Activated naive CD4-positive, alpha-beta T cell treated with anti-CD3 and anti-CD28 coated beads, Interleukin-2, amount 50 U/mL, for 72 hours (primary cell): ENCODE data around the gene TSPO2. TPM values are rescaled to one million over a fixed set of nuclear protein-coding genes. Genes with fewer than 3 reads are reported as not detected.
A peak's percentile ranks its signal among the peaks of the same experiment; 100 is the strongest.

Source experiments
- ATAC-seq, 2 donors: fragments of 150-1000 bp; cut with Tn5 transposase; 2 replicates each; pipeline ENCODE4 v1.10.0; 2021; ENCODE audit warnings: mild to moderate bottlenecking in 2 of 2, moderate library complexity in 2 of 2
- DNase-seq, 2 donors: peaks; one replicate each; pipeline ENCODE4 v3.0.0; 2021 to 2022; ENCODE audit warnings: low spot score in 2 of 2
- H3K27ac Mint-ChIP-seq, 2 donors: one replicate each; pipeline ENCODE4 v1.8.0; 2022; ENCODE audit warnings: mild to moderate bottlenecking in 2 of 2, mixed read lengths in 2 of 2
- H3K36me3 Mint-ChIP-seq, 2 donors: one replicate each; pipeline ENCODE4 v1.8.0; 2022; ENCODE audit warnings: mixed read lengths in 2 of 2
- H3K9me3 Mint-ChIP-seq, 2 donors: one replicate each; pipeline ENCODE4 v1.8.0; 2022; ENCODE audit warnings: mixed read lengths in 2 of 2
- total RNA-seq, 2 donors: library from RNA; stranded (reverse); gene quantifications; one replicate each; pipeline ENCODE4 v1.2.3, GENCODE V29; 2022

TSPO2 gene
- total RNA-seq, 2 donors from 2014 or later = not detected

DNA sequence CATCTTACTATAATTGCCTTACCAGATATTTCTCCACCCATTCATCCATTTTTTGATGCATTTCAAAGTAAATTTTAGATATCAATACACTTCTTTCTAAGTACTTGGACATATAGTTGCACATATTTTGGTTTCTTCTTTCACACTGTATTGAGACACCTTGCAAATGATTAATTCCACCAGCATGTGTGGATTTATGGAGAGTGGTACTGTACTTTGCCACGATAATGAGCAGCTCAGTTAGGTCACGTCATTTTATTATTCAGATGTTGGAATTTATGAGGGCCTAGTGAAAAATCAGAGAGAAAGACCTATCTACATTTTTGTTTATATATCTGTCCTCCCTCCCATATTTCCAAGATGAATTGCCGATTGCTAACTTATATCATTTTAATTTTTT is 35.8 kb downstream of the TSPO2 start:
- DNase-seq (no peak), ATAC-seq (no peak)
- Mint-ChIP-seq H3K36me3 (peaks cover 36 to 47% of the 10 kb centered on the region in 2 donors), H3K27ac (no peak overlapping the region), H3K9me3 (no peaks in the 10 kb centered on the region)

DNA sequence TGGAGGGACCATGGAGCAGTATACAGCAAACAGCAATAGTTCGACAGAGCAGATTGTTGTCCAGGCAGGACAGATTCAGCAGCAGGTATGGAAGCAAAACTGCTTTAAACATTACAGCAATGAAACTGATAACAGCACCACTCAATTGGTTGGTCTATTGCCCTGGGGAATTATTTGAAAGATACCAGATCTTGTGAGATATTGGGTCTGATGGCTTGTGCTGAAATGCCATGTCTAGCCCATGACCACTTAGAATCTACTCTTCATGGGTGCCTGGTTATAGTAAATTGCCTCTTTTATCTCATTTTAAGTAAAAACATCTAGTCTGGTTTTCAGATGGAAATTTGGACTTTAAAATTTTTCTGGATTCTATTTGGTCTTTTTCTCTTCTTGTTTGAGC is 36.8 kb downstream of the TSPO2 start:
- no peak for DNase-seq
- Mint-ChIP-seq H3K27ac (peak overlapping the region in 1 of 2 donors; percentile 79), H3K36me3 (peaks cover 38 to 41% of the 10 kb centered on the region in 2 donors), H3K9me3 (no peaks in the 10 kb centered on the region)
- no peak for ATAC-seq

DNA sequence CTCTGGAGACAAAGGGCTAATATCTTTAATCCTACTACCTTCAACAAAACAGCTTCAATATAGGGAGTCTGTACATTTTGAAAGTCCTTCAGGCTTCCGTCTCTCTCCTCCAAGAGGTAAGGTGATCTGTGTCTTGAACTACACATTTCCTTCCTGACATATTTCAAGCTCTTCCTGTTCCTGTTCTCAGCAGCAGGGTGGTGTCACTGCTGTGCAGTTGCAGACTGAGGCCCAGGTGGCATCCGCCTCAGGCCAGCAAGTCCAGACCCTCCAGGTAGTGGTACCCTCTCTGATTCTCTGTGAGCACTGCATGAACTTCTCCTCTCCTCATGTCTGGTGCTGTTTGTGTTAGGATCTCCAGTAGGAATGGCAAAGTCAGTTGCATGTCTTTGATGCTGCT is 38.4 kb downstream of the TSPO2 start:
- peaks cover 30 to 32% of the 10 kb centered on the region in 2 donors for H3K36me3 Mint-ChIP-seq
- no peak for DNase-seq
- H3K27ac Mint-ChIP-seq = peak overlapping the region; percentile 79 to 87
- H3K9me3 Mint-ChIP-seq = no peaks in the 10 kb centered on the region
- ATAC-seq = peak; percentile 34 to 54

DNA sequence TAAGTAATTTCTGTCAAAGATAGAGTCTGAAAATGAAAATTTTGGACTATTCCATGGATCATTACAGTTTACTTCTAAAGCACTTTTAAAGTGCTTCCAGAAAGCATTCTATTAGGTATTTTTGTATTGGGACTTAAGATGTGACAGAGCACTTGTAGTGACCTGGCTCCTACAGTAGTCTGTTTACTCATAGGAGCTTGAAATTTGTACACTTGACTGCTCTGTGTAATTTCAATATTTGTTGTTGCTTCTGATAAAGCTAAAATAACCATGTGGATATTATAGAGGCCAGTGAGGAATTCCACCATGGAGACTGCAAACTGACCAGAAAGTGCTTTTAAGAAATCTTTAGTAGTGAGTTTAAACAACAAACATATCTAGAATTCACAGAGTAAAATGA is 40.8 kb downstream of the TSPO2 start:
- no peaks in the 10 kb centered on the region for H3K9me3 Mint-ChIP-seq
- H3K27ac Mint-ChIP-seq = no peak overlapping the region
- no peak for DNase-seq
- ATAC-seq = no peak
- H3K36me3 Mint-ChIP-seq = peaks cover 30 to 49% of the 10 kb centered on the region in 2 donors

DNA sequence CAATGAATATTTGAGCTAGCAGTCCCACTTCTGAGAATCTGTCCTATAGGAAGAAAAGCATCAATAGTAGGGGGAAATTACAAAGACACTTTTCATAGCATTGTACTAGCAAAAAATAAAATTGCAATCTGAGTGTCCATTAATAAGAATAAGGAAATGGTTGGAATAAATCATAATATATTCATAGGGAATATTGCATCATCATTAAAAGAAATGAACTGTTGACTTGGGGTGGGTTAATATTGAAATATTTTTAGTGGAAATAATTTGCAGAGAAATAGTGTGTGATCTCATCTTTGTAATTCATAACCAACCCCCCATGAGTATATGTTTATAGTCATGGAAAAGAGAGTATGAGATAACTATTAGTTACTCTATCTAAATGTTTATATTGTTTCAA is 42.9 kb downstream of the TSPO2 start:
- H3K9me3 Mint-ChIP-seq = no peaks in the 10 kb centered on the region
- peaks cover 15 to 36% of the 10 kb centered on the region in 2 donors for H3K36me3 Mint-ChIP-seq
- ATAC-seq (no peak), DNase-seq (no peak)
- H3K27ac Mint-ChIP-seq = no peak overlapping the region

DNA sequence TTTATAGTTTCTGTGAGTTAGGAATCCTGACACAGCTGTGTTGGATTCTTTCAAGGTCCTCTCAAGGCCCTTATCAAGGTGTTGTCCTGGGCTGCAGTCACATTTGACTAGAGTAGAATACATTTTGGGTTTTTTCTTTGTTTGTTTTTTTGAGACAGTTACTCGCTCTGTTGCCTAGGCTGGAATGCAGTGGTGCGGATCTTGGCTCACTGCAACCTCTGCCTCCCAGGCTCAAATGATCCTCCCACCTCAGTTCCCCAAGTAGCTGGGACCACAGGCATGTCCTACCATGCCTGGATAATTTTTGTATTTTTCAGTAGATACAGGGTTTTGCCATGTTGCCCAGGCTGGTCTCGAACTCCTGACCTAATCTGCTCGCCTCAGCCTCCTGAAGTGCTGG is 46.2 kb downstream of the TSPO2 start:
- peaks cover 15 to 23% of the 10 kb centered on the region in 2 donors for H3K36me3 Mint-ChIP-seq
- ATAC-seq (no peak), DNase-seq (no peak)
- H3K9me3 Mint-ChIP-seq = no peaks in the 10 kb centered on the region
- no peak overlapping the region for H3K27ac Mint-ChIP-seq

DNA sequence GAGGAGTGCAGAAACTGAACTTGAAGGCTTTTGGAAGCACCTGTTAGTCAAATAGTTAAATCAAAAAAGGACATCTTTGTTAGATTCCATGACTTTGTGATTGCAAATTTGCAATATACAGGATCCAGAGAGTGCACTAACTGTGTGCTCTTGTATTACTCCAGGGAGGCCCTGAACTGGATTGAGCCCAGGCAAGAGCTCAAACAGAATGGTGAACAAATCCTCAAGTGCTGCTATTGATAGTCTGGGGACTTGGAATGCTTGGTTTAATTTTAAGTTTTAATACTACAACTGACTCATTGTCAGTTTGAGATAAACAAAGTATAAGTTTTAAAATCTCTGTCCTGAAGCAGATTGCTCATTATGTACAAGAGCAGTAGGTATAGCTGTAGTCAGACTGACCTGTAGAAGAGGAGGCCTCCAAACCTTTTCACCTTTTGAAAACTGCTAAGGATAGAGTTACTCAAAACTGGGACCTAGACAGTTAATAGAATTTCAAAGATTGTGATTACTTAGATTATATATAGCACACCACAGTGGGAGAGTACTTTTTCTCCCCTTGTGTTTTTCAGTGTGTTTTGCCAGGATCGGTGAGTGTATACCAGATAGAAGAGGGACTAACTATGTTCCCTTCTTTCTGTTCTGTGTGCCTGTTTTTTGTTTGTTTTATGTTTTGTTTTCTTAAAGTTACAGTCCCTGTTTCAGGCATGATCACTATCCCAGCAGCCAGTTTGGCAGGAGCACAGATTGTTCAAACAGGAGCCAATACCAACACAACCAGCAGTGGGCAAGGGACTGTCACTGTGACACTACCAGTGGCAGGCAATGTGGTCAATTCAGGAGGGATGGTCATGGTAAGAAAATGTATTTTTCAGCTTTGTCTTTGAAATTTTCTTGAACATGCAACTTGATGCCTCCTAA is 48.8 kb downstream of the TSPO2 start:
- Mint-ChIP-seq H3K9me3 (no peaks in the 10 kb centered on the region), H3K27ac (peak overlapping the region in 1 of 2 donors; percentile 11), H3K36me3 (peaks cover 17 to 32% of the 10 kb centered on the region in 2 donors)
- DNase-seq (no peak), ATAC-seq (no peak)

DNA sequence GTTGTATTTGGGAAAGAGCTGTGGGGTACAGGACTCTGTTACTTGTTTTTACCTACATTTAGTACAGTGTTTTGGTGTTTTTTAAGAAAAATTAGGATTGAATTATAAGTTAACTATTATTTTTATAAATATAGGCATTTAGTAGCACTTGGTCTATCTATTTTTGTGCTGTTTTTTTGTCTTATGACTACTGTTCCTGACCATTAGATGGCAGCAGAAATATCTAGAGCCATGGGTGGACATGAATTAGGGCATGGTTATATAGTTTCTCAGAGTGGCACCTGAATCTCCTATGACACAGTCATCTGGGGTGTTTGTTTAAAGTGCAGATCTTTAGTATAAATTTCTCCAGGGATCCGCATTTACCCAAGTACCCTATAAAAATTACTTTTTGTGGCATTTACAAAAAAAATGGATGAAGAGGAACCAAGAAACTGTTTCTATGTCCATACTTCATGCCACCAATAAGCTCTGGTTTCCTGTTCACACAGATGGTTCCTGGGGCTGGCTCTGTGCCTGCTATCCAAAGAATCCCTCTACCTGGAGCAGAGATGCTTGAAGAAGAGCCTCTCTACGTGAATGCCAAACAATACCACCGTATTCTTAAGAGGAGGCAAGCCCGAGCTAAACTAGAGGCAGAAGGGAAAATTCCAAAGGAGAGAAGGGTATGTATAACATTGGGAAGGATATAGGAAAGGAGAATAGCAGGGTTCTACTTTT is 50.3 kb downstream of the TSPO2 start:
- H3K9me3 Mint-ChIP-seq = no peaks in the 10 kb centered on the region
- peak overlapping the region in 1 of 2 donors; percentile 18 for H3K27ac Mint-ChIP-seq
- DNase-seq (no peak), ATAC-seq (no peak)
- H3K36me3 Mint-ChIP-seq = peaks cover 24 to 35% of the 10 kb centered on the region in 2 donors

DNA sequence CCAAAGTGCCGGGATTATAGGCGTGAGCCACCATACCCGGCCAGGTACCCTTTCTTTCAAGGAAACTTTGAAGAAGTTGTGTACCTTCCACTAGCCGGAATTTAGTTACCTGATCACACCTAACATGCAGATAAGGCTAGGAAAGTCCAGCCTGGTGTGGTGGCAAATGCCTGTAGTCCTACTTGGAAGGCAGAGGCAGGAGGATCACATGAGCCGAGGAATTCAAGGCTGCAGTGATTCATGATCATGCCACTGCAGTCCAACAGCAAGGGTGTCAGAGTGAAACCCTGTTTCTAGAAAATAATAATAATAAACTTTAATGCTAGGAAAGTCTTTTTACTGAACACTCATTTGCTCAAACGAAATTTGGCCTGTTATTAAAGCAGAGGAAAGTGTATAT is 51.5 kb downstream of the TSPO2 start:
- peaks cover 32 to 41% of the 10 kb centered on the region in 2 donors for H3K36me3 Mint-ChIP-seq
- no peak for ATAC-seq
- H3K9me3 Mint-ChIP-seq = no peaks in the 10 kb centered on the region
- no peak overlapping the region for H3K27ac Mint-ChIP-seq
- DNase-seq = no peak

Other genes starting within 250 kb of the TSPO2 start
- 1 to 10 TPM; 2.8 to 5.1 TPM for gene UNC5CL, start 3.2 kb upstream of the TSPO2 start, total RNA-seq
- not detected for gene APOBEC2, start 10.7 kb downstream of the TSPO2 start, total RNA-seq
- gene OARD1, start 29.9 kb downstream of the TSPO2 start, total RNA-seq = 10 to 100 TPM; 39.9 to 52.6 TPM
- gene NFYA, start 30.5 kb downstream of the TSPO2 start, total RNA-seq = 10 to 100 TPM; 27.3 to 31.7 TPM
- not detected for gene TREML1, start 111.9 kb downstream of the TSPO2 start, total RNA-seq
- gene TREM2, start 120.6 kb downstream of the TSPO2 start, total RNA-seq = not detected
- 10 to 100 TPM in 1 of 2 donors, 1 to 10 TPM in 1; 2.0 to 11.0 TPM for gene TREML2, start 158.7 kb downstream of the TSPO2 start, total RNA-seq
- not detected for gene TREML4, start 185.9 kb downstream of the TSPO2 start, total RNA-seq
- 1 to 10 TPM in 1 of 2 donors, not detected in 1; 6.1 TPM for gene TREM1, start 244.2 kb downstream of the TSPO2 start, total RNA-seq